ENCODE data around the gene CD40.

The CD40 gene

DNA sequence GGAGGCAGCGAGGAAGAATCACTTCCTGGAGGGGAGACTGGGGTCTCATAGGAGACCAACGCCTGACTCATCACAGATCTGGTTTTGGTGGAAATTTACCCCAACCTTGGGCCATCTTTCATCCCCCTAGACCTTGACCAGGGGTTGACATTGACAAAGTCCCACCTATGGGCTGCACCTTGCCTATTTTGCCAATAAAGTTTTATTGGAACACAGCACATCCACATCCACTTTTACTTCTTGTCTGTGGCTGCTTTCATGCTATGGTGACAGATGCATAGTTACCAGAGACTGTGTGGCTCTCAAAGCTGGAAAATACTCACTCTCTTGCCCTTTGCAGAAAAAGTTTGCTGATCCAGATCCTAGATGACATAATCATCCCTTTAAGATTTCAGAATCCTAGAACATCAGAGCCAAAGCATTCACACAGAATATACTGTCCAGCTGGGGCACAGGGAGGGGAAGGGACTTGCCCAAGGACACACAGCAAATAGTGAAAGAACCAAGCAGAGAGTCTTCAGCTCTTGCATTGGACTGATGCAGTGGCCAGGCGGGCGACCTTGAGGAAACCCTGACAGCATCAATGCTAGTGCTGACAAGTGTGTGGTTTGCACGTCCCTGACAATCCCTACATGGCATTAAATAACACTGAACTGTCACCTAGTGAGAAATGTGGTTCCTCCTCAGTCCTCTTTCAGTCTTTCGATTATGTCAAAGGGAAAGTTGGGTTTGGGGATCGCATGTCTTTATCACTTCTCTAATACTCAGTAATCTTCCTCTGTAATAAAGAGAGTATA, 41.2 kb downstream of the CD40 start:
- Histone ChIP-seq H3K27me3 (replicated peaks) (no peaks in the 10 kb centered on the region), H3K4me3 (ENCODE audit: low read depth, low read length) (no peak overlapping the region), H3K36me3 (replicated peaks) (no peaks in the 10 kb centered on the region), H3K27ac (no peak overlapping the region)
- no peak for DNase-seq
- TF ChIP-seq, protein P1, sequence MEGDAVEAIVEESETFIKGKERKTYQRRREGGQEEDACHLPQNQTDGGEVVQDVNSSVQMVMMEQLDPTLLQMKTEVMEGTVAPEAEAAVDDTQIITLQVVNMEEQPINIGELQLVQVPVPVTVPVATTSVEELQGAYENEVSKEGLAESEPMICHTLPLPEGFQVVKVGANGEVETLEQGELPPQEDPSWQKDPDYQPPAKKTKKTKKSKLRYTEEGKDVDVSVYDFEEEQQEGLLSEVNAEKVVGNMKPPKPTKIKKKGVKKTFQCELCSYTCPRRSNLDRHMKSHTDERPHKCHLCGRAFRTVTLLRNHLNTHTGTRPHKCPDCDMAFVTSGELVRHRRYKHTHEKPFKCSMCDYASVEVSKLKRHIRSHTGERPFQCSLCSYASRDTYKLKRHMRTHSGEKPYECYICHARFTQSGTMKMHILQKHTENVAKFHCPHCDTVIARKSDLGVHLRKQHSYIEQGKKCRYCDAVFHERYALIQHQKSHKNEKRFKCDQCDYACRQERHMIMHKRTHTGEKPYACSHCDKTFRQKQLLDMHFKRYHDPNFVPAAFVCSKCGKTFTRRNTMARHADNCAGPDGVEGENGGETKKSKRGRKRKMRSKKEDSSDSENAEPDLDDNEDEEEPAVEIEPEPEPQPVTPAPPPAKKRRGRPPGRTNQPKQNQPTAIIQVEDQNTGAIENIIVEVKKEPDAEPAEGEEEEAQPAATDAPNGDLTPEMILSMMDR (IDR thresholded peaks at IDR 0.05; ENCODE audit: low read depth, low read length, missing control alignments), result no peak
- in situ Hi-C loops (cut with HindIII; ENCODE audit: low pct_ligation_motif_present, low sequenced_read_pairs), result no loop called here

DNA sequence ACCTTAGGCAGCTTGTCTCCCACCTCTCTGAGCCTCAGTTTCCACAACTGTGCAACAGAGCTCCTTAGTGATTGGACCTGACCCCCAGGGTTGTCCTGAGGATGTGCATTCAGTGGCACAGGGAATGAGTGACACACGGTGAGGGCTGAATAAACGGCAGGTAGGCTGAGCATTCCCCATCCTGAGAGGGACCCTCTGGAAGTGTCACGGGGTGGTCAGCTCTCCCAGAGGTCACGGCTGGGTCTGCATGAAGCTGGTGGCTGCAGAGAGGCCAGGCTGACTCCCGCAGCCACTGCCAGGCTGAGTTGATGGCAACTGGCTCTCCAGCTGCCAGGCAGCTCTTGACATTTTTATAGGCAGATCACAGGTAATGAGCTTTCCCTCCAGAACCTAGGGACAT, 42.5 kb downstream of the CD40 start:
- Histone ChIP-seq H3K4me3 (ENCODE audit: low read depth, low read length) (no peak overlapping the region), H3K36me3 (replicated peaks) (no peaks in the 10 kb centered on the region), H3K27ac (no peak overlapping the region), H3K27me3 (replicated peaks) (no peaks in the 10 kb centered on the region)
- TF ChIP-seq, protein P1 (IDR thresholded peaks at IDR 0.05; ENCODE audit: low read depth, low read length, missing control alignments), result no peak
- in situ Hi-C loops (cut with HindIII; ENCODE audit: low pct_ligation_motif_present, low sequenced_read_pairs), result no loop called here
- no peak for DNase-seq

GRCh38 chr20:46161921-46162320, 43.8 kb downstream of the CD40 start:
- H3K27ac ChIP-seq, result no peak overlapping the region
- DNase-seq, result no peak
- H3K4me3 ChIP-seq (ENCODE audit: low read depth, low read length), result no peak overlapping the region
- TF ChIP-seq, protein P1 (IDR thresholded peaks at IDR 0.05; ENCODE audit: low read depth, low read length, missing control alignments), result no peak
- in situ Hi-C loops (cut with HindIII; ENCODE audit: low pct_ligation_motif_present, low sequenced_read_pairs), result no loop called here
- H3K36me3 ChIP-seq (replicated peaks), result no peaks in the 10 kb centered on the region
- H3K27me3 ChIP-seq (replicated peaks), result peaks cover 2% of the 10 kb centered on the region

- in situ Hi-C loops (cut with HindIII; ENCODE audit: low pct_ligation_motif_present, low sequenced_read_pairs), result no loop called here
These were observed 46.1 kb downstream of the CD40 start for GRCh38 chr20:46164254-46164653.

DNA sequence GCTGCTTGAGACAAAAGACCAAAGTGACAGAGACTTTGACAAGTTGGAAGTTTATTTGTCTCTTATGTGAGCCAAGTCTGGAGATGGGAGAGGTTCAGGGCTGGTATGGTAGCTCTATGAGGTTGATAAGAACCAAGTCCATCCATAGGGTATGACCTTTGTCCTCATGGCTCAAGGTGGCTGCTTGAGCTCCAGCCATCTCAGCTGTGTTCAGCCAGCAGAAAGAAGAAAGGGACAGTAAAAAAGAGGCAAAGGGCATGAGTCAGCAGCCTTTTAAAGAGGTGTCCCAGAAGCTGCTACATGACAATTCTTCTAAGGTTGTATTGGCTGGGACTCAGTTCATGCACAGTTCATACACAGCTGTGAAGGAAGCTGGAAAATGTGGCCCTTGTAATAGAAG, 49.0 kb downstream of the CD40 start:
- in situ Hi-C loops (cut with HindIII; ENCODE audit: low pct_ligation_motif_present, low sequenced_read_pairs), result no loop called here
- TF ChIP-seq, protein P1 (IDR thresholded peaks at IDR 0.05; ENCODE audit: low read depth, low read length, missing control alignments), result no peak
- Histone ChIP-seq H3K27me3 (replicated peaks) (peaks cover 2% of the 10 kb centered on the region), H3K27ac (no peak overlapping the region), H3K4me3 (ENCODE audit: low read depth, low read length) (no peak overlapping the region), H3K36me3 (replicated peaks) (no peaks in the 10 kb centered on the region)
- DNase-seq, result no peak

More at GRCh38 chr20:46164254-46164653, 46.1 kb downstream of the CD40 start:
- H3K36me3 ChIP-seq (replicated peaks), result no peaks in the 10 kb centered on the region
- H3K4me3 ChIP-seq (ENCODE audit: low read depth, low read length), result no peak overlapping the region
- H3K27ac ChIP-seq, result no peak overlapping the region
- H3K27me3 ChIP-seq (replicated peaks), result peaks cover 2% of the 10 kb centered on the region
- DNase-seq, result no peak
- TF ChIP-seq, protein P1 (IDR thresholded peaks at IDR 0.05; ENCODE audit: low read depth, low read length, missing control alignments), result no peak

DNA sequence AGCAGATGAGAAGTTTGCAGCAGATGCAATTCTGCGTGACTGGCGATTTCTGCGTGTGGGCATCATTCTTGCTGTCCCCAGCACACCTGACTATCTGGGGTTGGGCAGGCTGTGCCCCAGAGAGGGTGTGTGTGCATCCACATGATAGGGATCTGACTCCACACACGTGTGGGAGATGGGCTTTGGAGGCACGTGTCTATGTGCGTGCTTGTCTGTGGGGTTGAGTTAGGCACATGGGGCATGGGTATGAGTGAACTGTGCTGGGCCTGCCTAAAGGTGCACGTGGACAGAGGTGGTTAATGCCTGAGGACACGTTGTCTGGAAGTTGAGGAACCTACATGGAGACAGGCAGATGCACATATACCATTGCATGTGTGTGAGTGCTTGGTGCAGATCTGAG, 50.3 kb downstream of the CD40 start:
- no peak overlapping the region for H3K27ac ChIP-seq
- in situ Hi-C loops (cut with HindIII; ENCODE audit: low pct_ligation_motif_present, low sequenced_read_pairs), result no loop called here
- H3K27me3 ChIP-seq (replicated peaks), result peaks cover 11% of the 10 kb centered on the region
- DNase-seq, result no peak
- no peaks in the 10 kb centered on the region for H3K36me3 ChIP-seq (replicated peaks)
- TF ChIP-seq, protein P1 (IDR thresholded peaks at IDR 0.05; ENCODE audit: low read depth, low read length, missing control alignments), result no peak
- H3K4me3 ChIP-seq (ENCODE audit: low read depth, low read length), result no peak overlapping the region
